Measurements from ENCODE around the gene KIF3B. TPM values are rescaled to one million over a fixed set of nuclear protein-coding genes. Genes with fewer than 3 reads are reported as not detected.

Gene KIF3B
- 10 to 100 TPM; 41.7 to 49.2 TPM for total RNA-seq

DNA sequence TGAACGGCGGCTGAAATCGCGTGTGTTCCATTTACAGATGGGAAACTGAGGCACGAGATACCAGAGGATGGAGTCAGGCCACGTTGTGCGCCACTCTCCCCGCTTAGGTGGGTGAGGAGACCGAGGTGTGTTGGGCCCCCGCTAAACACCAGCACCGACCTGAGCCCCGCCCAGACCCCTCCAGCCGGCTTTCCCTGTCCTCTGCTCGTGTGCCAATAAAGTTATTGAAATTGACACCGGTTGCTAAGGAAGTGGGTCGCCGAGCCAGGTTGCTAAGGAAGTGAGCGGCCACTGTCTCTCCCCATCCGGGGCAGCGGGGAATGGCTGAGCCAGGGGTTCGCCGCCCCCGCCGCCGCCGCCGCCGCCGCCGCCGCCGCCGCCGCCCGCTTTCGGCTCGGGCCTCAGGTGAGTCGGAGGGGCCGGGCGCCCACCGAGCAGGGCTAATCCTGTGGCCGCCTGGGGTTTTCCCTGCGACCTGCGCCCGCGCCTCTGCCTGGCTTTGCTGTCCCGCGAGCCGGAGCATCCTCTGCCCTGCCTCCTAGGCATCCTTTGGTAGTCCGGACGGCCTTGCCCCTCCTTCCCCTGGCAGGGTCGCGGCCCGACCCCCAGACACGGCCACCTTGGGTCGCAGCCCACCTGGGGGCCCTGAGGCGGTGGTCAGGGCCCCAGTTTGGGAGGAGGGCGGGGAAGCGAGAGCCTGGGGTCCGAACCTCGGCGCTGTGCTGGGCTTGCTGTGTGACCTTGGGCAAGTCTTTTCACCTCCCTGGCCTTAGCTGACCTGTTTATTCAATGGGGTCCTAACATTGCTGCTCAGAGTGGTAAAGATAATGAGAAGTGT, at the start of gene KIF3B:
KIF3B (plus strand) TSS at position 291 of the 838 bp plus-strand sequence. CDS start 32,127 bp downstream, outside the sequence.
- TF ChIP-seq, protein P1, sequence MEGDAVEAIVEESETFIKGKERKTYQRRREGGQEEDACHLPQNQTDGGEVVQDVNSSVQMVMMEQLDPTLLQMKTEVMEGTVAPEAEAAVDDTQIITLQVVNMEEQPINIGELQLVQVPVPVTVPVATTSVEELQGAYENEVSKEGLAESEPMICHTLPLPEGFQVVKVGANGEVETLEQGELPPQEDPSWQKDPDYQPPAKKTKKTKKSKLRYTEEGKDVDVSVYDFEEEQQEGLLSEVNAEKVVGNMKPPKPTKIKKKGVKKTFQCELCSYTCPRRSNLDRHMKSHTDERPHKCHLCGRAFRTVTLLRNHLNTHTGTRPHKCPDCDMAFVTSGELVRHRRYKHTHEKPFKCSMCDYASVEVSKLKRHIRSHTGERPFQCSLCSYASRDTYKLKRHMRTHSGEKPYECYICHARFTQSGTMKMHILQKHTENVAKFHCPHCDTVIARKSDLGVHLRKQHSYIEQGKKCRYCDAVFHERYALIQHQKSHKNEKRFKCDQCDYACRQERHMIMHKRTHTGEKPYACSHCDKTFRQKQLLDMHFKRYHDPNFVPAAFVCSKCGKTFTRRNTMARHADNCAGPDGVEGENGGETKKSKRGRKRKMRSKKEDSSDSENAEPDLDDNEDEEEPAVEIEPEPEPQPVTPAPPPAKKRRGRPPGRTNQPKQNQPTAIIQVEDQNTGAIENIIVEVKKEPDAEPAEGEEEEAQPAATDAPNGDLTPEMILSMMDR (IDR thresholded peaks at IDR 0.05), result no peak
- intact Hi-C loops (cut with DNase I), result no loop called here
- H3K4me1 ChIP-seq, result peaks cover 4% of the 10 kb centered on the region
- DNase-seq, result peak; percentile 89
- peak within 1 kb of the TSS; percentile 56 for H3K27ac ChIP-seq
- H3K4me3 ChIP-seq, result peak within 1 kb of the TSS; percentile 95
- H3K9ac ChIP-seq (ENCODE audit: low read depth in 2 of 2, low read length in 2 of 2), result peak within 1 kb of the TSS; percentile 65 to 79
- H3K36me3 ChIP-seq, result no peaks in the 10 kb centered on the region
- H3K27me3 ChIP-seq, result no peaks in the 10 kb centered on the region
- H3K9me3 ChIP-seq, result no peaks in the 10 kb centered on the region

DNA sequence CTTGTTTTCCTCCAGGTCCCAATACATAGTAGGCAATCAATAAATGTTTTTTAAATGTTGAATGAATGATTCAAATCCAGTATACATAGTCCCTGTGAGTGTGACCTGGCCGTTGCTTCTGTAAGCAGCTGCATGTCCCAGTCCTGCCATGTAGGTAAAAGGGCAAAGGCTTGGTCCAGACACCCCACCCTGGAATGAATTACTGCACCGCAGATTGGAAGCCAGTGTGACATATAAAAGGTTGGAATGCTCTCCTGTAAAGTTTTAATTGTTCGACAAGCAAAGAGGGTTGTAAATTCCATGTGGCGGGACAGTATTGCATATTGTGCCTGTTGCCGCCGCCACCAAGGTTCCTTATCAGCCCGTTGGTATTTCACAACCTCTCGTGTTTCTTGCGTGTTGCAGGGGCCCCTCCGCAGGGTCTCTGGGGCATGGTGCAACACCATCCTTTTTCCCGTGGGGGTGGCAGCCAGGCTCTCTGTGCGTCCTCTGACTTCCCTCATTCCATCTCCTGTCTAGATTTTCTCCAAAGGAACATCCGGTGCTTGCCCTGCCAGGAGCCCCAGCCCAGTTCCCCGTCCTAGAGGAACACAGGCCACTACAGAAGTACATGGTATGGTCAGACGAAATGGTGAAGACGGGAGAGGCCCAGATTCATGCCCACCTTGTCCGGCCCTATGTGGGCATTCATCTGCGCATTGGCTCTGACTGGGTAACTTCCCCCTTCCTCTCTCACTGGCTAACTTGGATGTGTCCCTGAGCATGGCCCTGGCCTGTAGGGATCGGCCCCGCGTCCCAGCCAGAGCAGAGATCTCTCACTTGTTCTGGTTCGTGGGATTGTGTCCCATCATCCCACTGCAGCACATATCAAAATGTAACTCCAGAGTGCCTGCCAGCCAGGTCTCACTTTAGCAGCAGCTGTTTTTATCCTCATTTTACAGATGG, 49.4 kb upstream of the KIF3B start:
- Histone ChIP-seq H3K36me3 (no peaks in the 10 kb centered on the region), H3K4me1 (peaks cover 15% of the 10 kb centered on the region)

GRCh38 chr20:32229251-32229747, 48.2 kb upstream of the KIF3B start:
- no peak overlapping the region for H3K4me3 ChIP-seq
- H3K4me1 ChIP-seq, result peaks cover 15% of the 10 kb centered on the region
- no peaks in the 10 kb centered on the region for H3K27me3 ChIP-seq
- DNase-seq, result no peak
- no peaks in the 10 kb centered on the region for H3K9me3 ChIP-seq
- H3K27ac ChIP-seq, result no peak overlapping the region
- H3K36me3 ChIP-seq, result no peaks in the 10 kb centered on the region
- intact Hi-C loops (cut with DNase I), result no loop called here
- peak overlapping the region in 1 of 2 donors; percentile 94 for H3K9ac ChIP-seq (ENCODE audit: low read depth in 2 of 2, low read length in 2 of 2)
- TF ChIP-seq, protein P1 (IDR thresholded peaks at IDR 0.05), result no peak

More for the DNA sequence above, 49.4 kb upstream of the KIF3B start:
- H3K9me3 ChIP-seq, result no peaks in the 10 kb centered on the region
- intact Hi-C loops (cut with DNase I), result no loop called here
- peak overlapping the region; percentile 89 for H3K27ac ChIP-seq
- peak overlapping the region; percentile 47 to 94 for H3K9ac ChIP-seq (ENCODE audit: low read depth in 2 of 2, low read length in 2 of 2)
- no peaks in the 10 kb centered on the region for H3K27me3 ChIP-seq
- no peak overlapping the region for H3K4me3 ChIP-seq
- TF ChIP-seq, protein P1 (IDR thresholded peaks at IDR 0.05), result no peak
- peak; percentile 90 for DNase-seq

- TF ChIP-seq, protein P1 (IDR thresholded peaks at IDR 0.05), result no peak
- Histone ChIP-seq H3K36me3 (no peaks in the 10 kb centered on the region), H3K9ac (ENCODE audit: low read depth in 2 of 2, low read length in 2 of 2) (no peak overlapping the region), H3K9me3 (no peaks in the 10 kb centered on the region), H3K4me1 (peaks cover 15% of the 10 kb centered on the region), H3K27ac (no peak overlapping the region), H3K27me3 (no peaks in the 10 kb centered on the region), H3K4me3 (no peak overlapping the region)
- intact Hi-C loops (cut with DNase I), result no loop called here
- DNase-seq, result no peak
These were observed 46.7 kb upstream of the KIF3B start for GRCh38 chr20:32230707-32231106.

DNA sequence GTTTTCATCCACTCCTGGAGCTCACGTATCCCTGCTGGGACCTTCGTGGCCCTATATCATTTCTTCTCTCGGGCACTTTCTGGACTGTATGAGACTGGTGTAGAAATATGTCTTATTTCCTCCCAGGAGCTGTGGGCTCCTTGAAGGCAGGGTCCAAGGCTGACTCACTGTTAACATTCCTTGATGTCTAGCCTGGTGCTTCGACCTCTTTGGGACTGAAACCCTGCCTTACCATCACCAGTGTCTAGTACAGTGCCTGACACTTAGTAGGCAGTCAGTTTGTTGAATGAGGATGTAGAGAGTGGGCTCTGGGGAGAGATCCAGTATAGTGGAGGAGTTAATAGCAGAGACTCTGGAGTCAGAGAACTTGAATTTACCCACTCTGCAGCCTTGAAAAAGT, 46.2 kb upstream of the KIF3B start:
- TF ChIP-seq, protein P1 (IDR thresholded peaks at IDR 0.05), result no peak
- Histone ChIP-seq H3K36me3 (no peaks in the 10 kb centered on the region), H3K4me3 (no peak overlapping the region), H3K9me3 (no peaks in the 10 kb centered on the region), H3K27ac (no peak overlapping the region), H3K9ac (ENCODE audit: low read depth in 2 of 2, low read length in 2 of 2) (peak overlapping the region in 1 of 2 donors; percentile 14), H3K27me3 (no peaks in the 10 kb centered on the region), H3K4me1 (peaks cover 15% of the 10 kb centered on the region)
- intact Hi-C loops (cut with DNase I), result no loop called here
- DNase-seq, result no peak

Data from colonic mucosa (tissue), 4 donors.